Raji (cell line): ENCODE data around the gene MYL1.

Source experiments
- POLR2A ChIP-seq: IDR thresholded peaks from 2 replicates; pipeline ENCODE4 v1.6.1; 2011; ENCODE audit warnings: low read depth, low read length, control low read depth; ENCODE audit not compliant: insufficient read depth

Gene MYL1

GRCh38 chr2:210288408-210288807, 26.6 kb downstream of the MYL1 start:
- no peak for TF ChIP-seq POLR2A

- no peak for TF ChIP-seq POLR2A
Measured at GRCh38 chr2:210287301-210287700, 27.7 kb downstream of the MYL1 start.

- no peak for TF ChIP-seq POLR2A
Measured at GRCh38 chr2:210286123-210286680, 28.8 kb downstream of the MYL1 start.

GRCh38 chr2:210277133-210277532, 37.8 kb downstream of the MYL1 start:
- no peak for TF ChIP-seq POLR2A

GRCh38 chr2:210271300-210271699, 43.7 kb downstream of the MYL1 start:
- TF ChIP-seq POLR2A = no peak

- no peak for TF ChIP-seq POLR2A
Measured at GRCh38 chr2:210269148-210269547, 45.8 kb downstream of the MYL1 start.

GRCh38 chr2:210268281-210268680, 46.7 kb downstream of the MYL1 start:
- no peak for TF ChIP-seq POLR2A

- TF ChIP-seq POLR2A = no peak
Measured at GRCh38 chr2:210267698-210268097, 47.3 kb downstream of the MYL1 start.

GRCh38 chr2:210264282-210264681, 50.7 kb downstream of the MYL1 start:
- no peak for TF ChIP-seq POLR2A

GRCh38 chr2:210263841-210264240, 51.1 kb downstream of the MYL1 start:
- no peak for TF ChIP-seq POLR2A

- TF ChIP-seq POLR2A = no peak
Measured at GRCh38 chr2:210262036-210262435, 52.9 kb downstream of the MYL1 start.

GRCh38 chr2:210259687-210260086, 55.3 kb downstream of the MYL1 start:
- TF ChIP-seq POLR2A = no peak

- no peak for TF ChIP-seq POLR2A
Measured at GRCh38 chr2:210252699-210253606, 62.0 kb downstream of the MYL1 start.

GRCh38 chr2:210250622-210251021, 64.4 kb downstream of the MYL1 start:
- TF ChIP-seq POLR2A = no peak
